Kidney (tissue), 14 donors: ENCODE data around the gene RSRC1. TPM values are rescaled to one million over a fixed set of nuclear protein-coding genes. Genes with fewer than 3 reads are reported as not detected.

Experiments used
- DNase-seq, 5 donors: peaks; one replicate each; pipeline ENCODE4 v3.0.0-alpha.2; 2013 to 2020
- FAIRE-seq: peaks from 2 replicates; lab custom pipeline; 2012; peaks lifted over from hg19 to GRCh38; lab: Jason Lieb, UNC
- H3K27ac ChIP-seq, 2 donors: one replicate each; pipeline ENCODE4 v1.7.0; 2013; ENCODE audit warnings: low read depth in 2 of 2, low read length in 2 of 2, inconsistent platforms in 1 of 2
- H3K27me3 ChIP-seq: one replicate; pipeline ENCODE4 v1.7.1; 2013; ENCODE audit warnings: low read length, inconsistent platforms; ENCODE audit not compliant: control insufficient read depth, insufficient read depth
- H3K36me3 ChIP-seq, 3 donors: one replicate each; pipeline versions ENCODE4 v1.7.0 to v1.7.1; 2013; ENCODE audit warnings: low read length in 3 of 3, control low read depth in 1 of 3, inconsistent platforms in 1 of 3; ENCODE audit not compliant: insufficient read depth in 3 of 3, control insufficient read depth in 2 of 3
- H3K4me1 ChIP-seq, 3 donors: one replicate each; pipeline versions ENCODE4 v1.7.0 to v1.7.1; 2013; ENCODE audit warnings: low read length in 3 of 3, inconsistent platforms in 1 of 3, low read depth in 1 of 3; ENCODE audit not compliant: control insufficient read depth in 2 of 3, insufficient read depth in 2 of 3
- H3K4me3 ChIP-seq, 3 donors: one replicate each; pipeline versions ENCODE4 v1.7.0 to v1.8.1; 2013; ENCODE audit warnings: low read length in 3 of 3, control low read depth in 1 of 3, inconsistent platforms in 1 of 3
- H3K9ac ChIP-seq, 3 donors: one replicate each; pipeline versions ENCODE4 v1.7.0 to v1.7.1; 2013; ENCODE audit warnings: low read length in 3 of 3, control low read depth in 1 of 3, inconsistent platforms in 1 of 3
- H3K9me3 ChIP-seq, 3 donors: one replicate each; pipeline versions ENCODE4 v1.7.0 to v1.7.1; 2013; ENCODE audit warnings: low read length in 3 of 3, control low read depth in 1 of 3, inconsistent platforms in 1 of 3; ENCODE audit not compliant: control insufficient read depth in 2 of 3, insufficient read depth in 1 of 3
- CTCF ChIP-seq: IDR thresholded peaks from 3 replicates; pipeline ENCODE4 v1.5.1; 2012; ENCODE audit warnings: mild to moderate bottlenecking, moderate library complexity, borderline replicate concordance; ENCODE audit not compliant: insufficient read depth; ENCODE audit errors: extremely low read depth
- intact Hi-C: fragments of 100-400 bp; cut with DNase I; formaldehyde crosslinking; loops from one replicate; pipeline ENCODE4 v1.11.1; 2022
- polyA plus RNA-seq: library from polyadenylated mRNA; stranded (reverse); fragments of 350-450 nt; fragmentation: Illumina TruSeq; extraction: RNeasy Lipid Tissue Mini Kit (QIAGEN cat#74804); gene quantifications from one replicate; pipeline ENCODE4 v1.2.3, GENCODE V29; 2014; ENCODE audit warnings: low read depth, low replicate concordance; ENCODE audit not compliant: insufficient read depth
- total RNA-seq: library from RNA; stranded (reverse); fragmentation: NEBNext Ultra II Directional; extraction: Animal tissue kit (Norgen Biotek cat#: 25700); gene quantifications from one replicate; pipeline ENCODE4 v1.2.1, GENCODE V29; 2021
- donor health status: control.
- donor health status: control.
- donor health status: control.
- donor health status: control.
- donor health status: control.
- donor health status: DM: yes; HTN: yes; CAD: no.
- donor health status: Normal renal cell carcinoma (clear cell type).

Gene RSRC1
- total and polyA plus RNA-seq, 2 donors from 2014 or later, result 14.3 to 33.8 TPM

GRCh38 chr3:158297940-158298339 is 188.1 kb downstream of the RSRC1 start:
- Histone ChIP-seq H3K9me3 (no peaks in the 10 kb centered on the region), H3K36me3 (no peaks in the 10 kb centered on the region), H3K4me3 (no peak overlapping the region), H3K4me1 (no peaks in the 10 kb centered on the region), H3K9ac (no peak overlapping the region), H3K27ac (no peak overlapping the region), H3K27me3 (no peaks in the 10 kb centered on the region)
- TF ChIP-seq CTCF, result no peak
- DNase-seq (no peak), FAIRE-seq (no peak)
- intact Hi-C loops, result no loop called here

GRCh38 chr3:158308236-158308928 is 198.5 kb downstream of the RSRC1 start:
- no peaks in the 10 kb centered on the region for H3K4me1 ChIP-seq
- H3K4me3 ChIP-seq, result no peak overlapping the region
- no peaks in the 10 kb centered on the region for H3K9me3 ChIP-seq
- no peak overlapping the region for H3K9ac ChIP-seq
- DNase-seq, result no peak
- no peaks in the 10 kb centered on the region for H3K27me3 ChIP-seq
- TF ChIP-seq CTCF, result no peak
- FAIRE-seq, result no peak
- H3K27ac ChIP-seq, result no peak overlapping the region
- H3K36me3 ChIP-seq, result no peaks in the 10 kb centered on the region
- intact Hi-C loops, result no loop called here

- Histone ChIP-seq H3K9ac (no peak overlapping the region), H3K4me3 (no peak overlapping the region), H3K4me1 (no peaks in the 10 kb centered on the region), H3K9me3 (no peaks in the 10 kb centered on the region), H3K36me3 (no peaks in the 10 kb centered on the region), H3K27me3 (no peaks in the 10 kb centered on the region), H3K27ac (no peak overlapping the region)
- DNase-seq (no peak), FAIRE-seq (no peak)
- intact Hi-C loops, result no loop called here
- TF ChIP-seq CTCF, result no peak
Observed at GRCh38 chr3:158312560-158313141, 202.8 kb downstream of the RSRC1 start.
